ENCODE data around the gene DCLRE1C.
"Not testable (repeated sequence)": the region's sequence is repeated elsewhere in the genome, so short reads cannot be mapped to it uniquely, and the experiment has no call there.

The DCLRE1C gene

GRCh38 chr10:14942950-14943338 lies 11.0 kb downstream of the DCLRE1C start:
- not testable (repeated sequence) for DNase-seq

- DNase-seq, result not testable (repeated sequence)
Measured at GRCh38 chr10:14942147-14942949, 11.5 kb downstream of the DCLRE1C start.

GRCh38 chr10:14938971-14939370 lies 14.9 kb downstream of the DCLRE1C start:
- not testable (repeated sequence) for DNase-seq

- no peak for DNase-seq
Measured at GRCh38 chr10:14936584-14936983, 17.3 kb downstream of the DCLRE1C start.

GRCh38 chr10:14930610-14931009 lies 23.3 kb downstream of the DCLRE1C start:
- no peak for DNase-seq

- no peak for DNase-seq
Measured at GRCh38 chr10:14926722-14927416, 27.0 kb downstream of the DCLRE1C start.

GRCh38 chr10:14926061-14926470 lies 27.8 kb downstream of the DCLRE1C start:
- no peak for DNase-seq

GRCh38 chr10:14925268-14925667 lies 28.6 kb downstream of the DCLRE1C start:
- DNase-seq, result no peak

- no peak for DNase-seq
Measured at GRCh38 chr10:14924013-14924412, 29.9 kb downstream of the DCLRE1C start.

- no peak for DNase-seq
Measured at GRCh38 chr10:14918964-14919363, 34.9 kb downstream of the DCLRE1C start.

GRCh38 chr10:14917827-14918226 lies 36.1 kb downstream of the DCLRE1C start:
- DNase-seq, result no peak

GRCh38 chr10:14916600-14916999 lies 37.3 kb downstream of the DCLRE1C start:
- DNase-seq, result no peak

- no peak for DNase-seq
Measured at GRCh38 chr10:14911801-14912200, 42.1 kb downstream of the DCLRE1C start.

GRCh38 chr10:14910953-14911352 lies 42.9 kb downstream of the DCLRE1C start:
- DNase-seq, result no peak

GRCh38 chr10:14909101-14909500 lies 44.8 kb downstream of the DCLRE1C start:
- no peak for DNase-seq

- not testable (repeated sequence) for DNase-seq
Measured at GRCh38 chr10:14907591-14907990, 46.3 kb downstream of the DCLRE1C start.

GRCh38 chr10:14906765-14907164 lies 47.1 kb downstream of the DCLRE1C start:
- DNase-seq, result no peak

- DNase-seq, result no peak
Measured at GRCh38 chr10:14905890-14906289, 48.0 kb downstream of the DCLRE1C start.

- no peak for DNase-seq
Measured at GRCh38 chr10:14904864-14905263, 49.0 kb downstream of the DCLRE1C start.

GRCh38 chr10:14904316-14904732 lies 49.6 kb downstream of the DCLRE1C start:
- DNase-seq, result no peak

GRCh38 chr10:14891151-14891550 lies 62.7 kb downstream of the DCLRE1C start:
- DNase-seq, result no peak

- no peak for DNase-seq
Measured at GRCh38 chr10:14889318-14889717, 64.6 kb downstream of the DCLRE1C start.

GRCh38 chr10:14884082-14884481 lies 69.8 kb downstream of the DCLRE1C start:
- DNase-seq, result no peak

- DNase-seq, result no peak
Measured at GRCh38 chr10:14880229-14880628, 73.7 kb downstream of the DCLRE1C start.

- DNase-seq, result no peak
Measured at GRCh38 chr10:14879928-14880193, 74.0 kb downstream of the DCLRE1C start.
